Mucosa of descending colon (tissue), 3 donors: Measurements from ENCODE around the gene CAMK1. TPM values are rescaled to one million over a fixed set of nuclear protein-coding genes. Genes with fewer than 3 reads are reported as not detected.

Experiments
- ATAC-seq: fragments of 200-7000 bp; cut with Tn5 transposase; one replicate; pipeline ENCODE4 v1.9.1; 2020; ENCODE audit warnings: mild to moderate bottlenecking, moderate library complexity
- DNase-seq, 3 donors: peaks; one replicate each; pipeline ENCODE4 v3.0.0-alpha.2; 2020
- H3K36me3 ChIP-seq: fragments of 200-600 bp; one replicate; pipeline ENCODE4 v1.8.0; 2021; ENCODE audit warnings: low read depth, mild to moderate bottlenecking
- H3K4me1 ChIP-seq: fragments of 200-600 bp; one replicate; pipeline ENCODE4 v1.8.0; 2021; ENCODE audit warnings: low read depth, mild to moderate bottlenecking
- H3K4me3 ChIP-seq: fragments of 200-600 bp; one replicate; pipeline ENCODE4 v1.8.0; 2021; ENCODE audit warnings: mild to moderate bottlenecking
- H3K9me3 ChIP-seq: fragments of 200-600 bp; one replicate; pipeline ENCODE4 v1.8.0; 2021; ENCODE audit warnings: mild to moderate bottlenecking
- CTCF ChIP-seq: fragments of 200-600 bp; IDR thresholded peaks from one replicate; pipeline ENCODE4 v1.8.0; 2022; ENCODE audit warnings: antibody characterized with exemption, mild to moderate bottlenecking
- intact Hi-C, 2 donors: fragments of 100-400 bp; cut with DNase I in 1 of 2; cut with micrococcal nuclease in 1 of 2; formaldehyde crosslinking; loops; one replicate each; pipeline versions ENCODE4 v1.11.0 to v1.11.1; 2022; cut with DNase I, micrococcal nuclease
- total RNA-seq, 3 donors: library from RNA; stranded (reverse); fragmentation: NEBNext Ultra II Directional in 2 of 3; extraction: Animal tissue kit (Norgen Biotek cat#: 25700) in 2 of 3; gene quantifications; one replicate each; pipeline versions ENCODE4 v1.2.1 to v1.2.4, GENCODE V29; 2021 to 2023
- donor health status: DM: no; HTN: no; CAD: no; lungs with moderate emphysema.
- donor health status: DM: no; HTN: no; CAD: no.
- donor health status: DM: no; HTN: yes; CAD: no.

The CAMK1 gene
- total RNA-seq, 3 donors from 2014 or later: 5.7 to 35.8 (median 10.1) TPM

GRCh38 chr3:9770276-9770812, 597 bp upstream of the CAMK1 start:
- intact Hi-C loops: no loop called here
- no peak for TF ChIP-seq CTCF
- H3K4me3 ChIP-seq: peak overlapping the region; percentile 34
- H3K36me3 ChIP-seq: peaks cover 2% of the 10 kb centered on the region
- ATAC-seq: peak; percentile 39
- H3K9me3 ChIP-seq: no peaks in the 10 kb centered on the region
- peaks cover 15% of the 10 kb centered on the region for H3K4me1 ChIP-seq
- DNase-seq: peak; percentile 85 to 87 (median 86)

GRCh38 chr3:9769012-9769411, 735 bp downstream of the CAMK1 start:
- no peak for TF ChIP-seq CTCF
- DNase-seq: no peak
- intact Hi-C loops: no loop called here
- Histone ChIP-seq H3K4me1 (peaks cover 15% of the 10 kb centered on the region), H3K36me3 (peaks cover 3% of the 10 kb centered on the region), H3K9me3 (no peaks in the 10 kb centered on the region), H3K4me3 (peak overlapping the region; percentile 34)
- ATAC-seq: no peak

- DNase-seq: no peak
- no peak for ATAC-seq
- H3K4me3 ChIP-seq: no peak overlapping the region
- peaks cover 3% of the 10 kb centered on the region for H3K36me3 ChIP-seq
- no peak for TF ChIP-seq CTCF
- peaks cover 15% of the 10 kb centered on the region for H3K4me1 ChIP-seq
- no peaks in the 10 kb centered on the region for H3K9me3 ChIP-seq
- intact Hi-C loops: no loop called here
Measured at GRCh38 chr3:9768141-9768775, 1.5 kb downstream of the CAMK1 start.

- H3K9me3 ChIP-seq: no peaks in the 10 kb centered on the region
- no peak overlapping the region for H3K4me3 ChIP-seq
- H3K36me3 ChIP-seq: peaks cover 3% of the 10 kb centered on the region
- intact Hi-C loops: no loop called here
- peaks cover 15% of the 10 kb centered on the region for H3K4me1 ChIP-seq
- no peak for TF ChIP-seq CTCF
- ATAC-seq (no peak), DNase-seq (no peak)
Measured at GRCh38 chr3:9767418-9767817, 2.3 kb downstream of the CAMK1 start.

GRCh38 chr3:9765865-9766264, 3.9 kb downstream of the CAMK1 start:
- ATAC-seq: no peak
- intact Hi-C loops: no loop called here
- TF ChIP-seq CTCF: no peak
- Histone ChIP-seq H3K4me1 (peaks cover 15% of the 10 kb centered on the region), H3K36me3 (peaks cover 3% of the 10 kb centered on the region), H3K9me3 (no peaks in the 10 kb centered on the region), H3K4me3 (no peak overlapping the region)
- DNase-seq: no peak
